ENCODE data around the gene MTX1.
"Not testable (repeated sequence)": the region's sequence is repeated elsewhere in the genome, so short reads cannot be mapped to it uniquely, and the experiment has no call there.

MTX1 gene

DNA sequence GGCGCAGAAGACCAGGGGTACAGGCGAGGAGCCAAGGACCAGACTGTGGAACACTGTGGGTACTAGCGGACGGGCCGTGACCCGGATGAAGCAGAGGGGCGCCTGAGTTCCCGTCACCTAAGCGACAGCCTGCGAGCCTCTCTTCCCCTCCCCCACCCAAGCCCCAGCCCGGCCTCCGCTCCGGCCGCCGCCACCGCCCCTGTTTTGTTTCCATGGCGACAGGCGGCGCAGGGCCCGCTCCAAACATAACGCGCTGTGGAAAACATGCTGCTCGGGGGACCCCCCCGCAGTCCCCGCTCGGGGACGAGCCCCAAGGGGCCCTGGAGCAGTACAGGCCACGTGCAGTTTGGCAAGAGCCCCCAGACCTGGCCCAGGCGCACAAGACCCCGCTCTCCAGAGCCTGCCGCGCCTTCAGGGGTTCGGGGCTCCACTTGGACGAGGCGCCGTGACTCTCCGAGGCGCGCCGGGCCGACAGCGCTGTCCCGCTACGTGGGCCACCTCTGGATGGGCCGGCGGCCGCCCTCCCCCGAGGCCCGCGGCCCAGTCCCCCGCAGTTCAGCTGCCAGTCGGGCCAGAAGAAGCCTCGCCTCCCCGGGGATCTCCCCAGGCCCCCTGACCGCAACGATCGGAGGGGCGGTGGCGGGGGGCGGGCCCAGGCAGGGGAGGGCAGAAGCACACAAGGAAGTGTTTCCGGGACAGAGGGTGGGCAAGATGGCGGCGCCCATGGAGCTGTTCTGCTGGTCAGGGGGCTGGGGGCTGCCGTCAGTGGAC, at the start of gene MTX1:
Gene MTX1 (plus strand): TSS at position 155 of the 771 bp plus-strand sequence. CDS start 110 bp downstream, at position 265.
- DNase-seq = peak; percentile 85

- DNase-seq = no peak
Observed at GRCh38 chr1:155158991-155159390, 49.5 kb upstream of the MTX1 start.

- no peak for DNase-seq
Observed at GRCh38 chr1:155160128-155160527, 48.4 kb upstream of the MTX1 start.

GRCh38 chr1:155162631-155163030, 45.9 kb upstream of the MTX1 start:
- DNase-seq = not testable (repeated sequence)

DNA sequence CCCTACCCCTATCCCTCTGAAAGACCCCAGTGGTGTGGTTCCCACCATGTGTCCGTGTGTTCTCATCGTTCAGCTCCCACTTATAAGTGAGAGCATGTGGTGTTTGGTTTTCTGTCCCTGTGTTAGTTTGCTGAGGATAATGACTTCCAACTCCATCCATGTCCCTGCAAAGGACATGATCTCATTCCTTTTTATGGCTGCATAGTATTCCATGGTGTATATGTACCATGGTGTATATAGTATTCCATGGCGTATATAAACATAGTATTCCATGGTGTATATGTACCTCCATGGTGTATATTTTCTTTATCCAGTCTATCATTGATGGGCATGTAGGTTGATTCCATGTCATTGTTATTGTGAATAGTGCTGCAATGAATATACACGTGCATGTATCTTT, 44.7 kb upstream of the MTX1 start:
- not testable (repeated sequence) for DNase-seq

DNA sequence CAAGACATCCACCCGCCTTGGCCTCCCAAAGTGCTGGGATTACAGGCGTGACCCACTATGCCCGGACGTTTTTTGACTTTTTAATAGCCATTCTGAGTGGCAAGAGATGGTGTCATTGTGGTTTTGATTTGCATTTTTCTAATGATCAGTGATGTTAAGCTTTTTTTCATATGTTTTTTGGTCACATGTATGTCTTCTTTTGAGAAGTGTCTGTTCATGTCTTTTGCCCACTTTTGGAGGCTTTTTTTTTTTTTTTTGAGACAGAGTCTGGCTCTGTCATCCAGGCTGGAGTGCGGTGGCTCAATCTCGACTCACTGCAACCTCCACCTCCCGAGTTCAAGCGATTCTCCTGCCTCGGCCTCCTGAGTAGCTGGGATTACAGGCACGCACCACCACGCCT, 43.9 kb upstream of the MTX1 start:
- DNase-seq = not testable (repeated sequence)

DNA sequence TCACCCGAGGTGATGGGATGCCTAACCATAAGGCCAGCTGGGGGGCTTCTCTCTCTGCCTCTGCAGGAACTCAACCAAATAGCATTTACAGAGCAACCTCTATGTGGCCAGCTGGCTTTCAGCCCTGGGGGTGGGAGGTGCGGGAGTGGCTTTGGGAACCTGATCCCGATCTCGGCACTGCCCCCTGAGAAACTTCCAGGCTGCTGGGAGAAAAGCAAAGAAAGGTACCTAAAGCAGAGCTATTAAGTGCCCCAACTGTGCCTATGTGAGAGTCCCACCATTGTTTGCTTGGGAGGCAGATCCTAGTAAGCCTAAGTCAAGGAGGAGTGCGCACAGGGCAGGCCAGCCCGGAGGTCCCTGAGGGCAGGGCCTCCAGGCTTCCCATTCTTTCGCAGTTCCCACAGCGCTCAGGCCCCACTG, 42.4 kb upstream of the MTX1 start:
- DNase-seq = no peak

- peak; percentile 40 for DNase-seq
Observed at GRCh38 chr1:155166471-155167165, 41.9 kb upstream of the MTX1 start.

DNA sequence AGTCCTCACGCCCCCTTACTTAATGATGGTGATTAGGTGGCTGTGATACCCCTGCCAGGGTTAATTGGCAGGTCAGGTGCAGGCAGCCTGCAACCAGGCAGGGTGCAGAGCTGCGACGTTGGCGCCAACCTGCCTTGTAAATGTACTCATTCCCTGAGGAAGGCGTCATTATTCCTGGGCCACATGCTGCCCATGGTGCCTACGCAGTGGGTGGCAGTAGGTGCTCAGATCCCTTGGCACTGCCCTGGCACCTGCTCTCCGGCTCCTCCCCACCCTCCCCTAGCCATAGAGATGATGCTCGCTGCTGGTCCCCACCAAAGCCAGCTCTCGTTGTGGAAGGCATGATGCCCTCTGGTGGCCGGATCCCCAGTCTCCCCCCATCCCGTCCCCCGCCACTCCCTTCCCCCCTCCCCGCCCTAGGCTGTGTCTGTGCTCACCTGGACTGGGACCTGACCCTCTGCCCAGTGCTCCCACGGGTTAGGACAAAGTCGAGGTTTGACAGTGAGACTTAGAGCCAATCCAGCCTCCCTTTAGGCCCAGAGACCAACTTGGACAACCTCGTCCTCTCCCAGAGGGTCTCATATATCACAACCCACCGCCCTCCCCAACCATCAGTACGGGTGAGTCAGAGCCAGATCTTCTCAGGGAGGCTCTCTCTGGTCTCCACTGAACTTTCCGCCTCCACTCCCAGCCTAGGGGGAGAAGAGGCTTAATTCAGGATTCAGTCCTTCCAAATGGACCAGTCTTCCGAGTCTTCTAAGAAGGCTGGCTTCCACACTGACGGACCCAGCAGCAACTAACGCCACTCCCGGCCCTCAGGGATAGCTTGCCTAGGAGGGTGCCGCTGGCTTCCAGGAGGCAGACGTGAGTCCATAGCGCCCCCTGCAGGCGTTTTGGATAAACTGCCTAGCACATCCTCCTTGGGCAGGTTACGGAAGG, 41.1 kb upstream of the MTX1 start:
- DNase-seq = peak; percentile 86

GRCh38 chr1:155168105-155168445, 40.4 kb upstream of the MTX1 start:
- not testable (repeated sequence) for DNase-seq

- no peak for DNase-seq
Observed at GRCh38 chr1:155168456-155169210, 39.9 kb upstream of the MTX1 start.

DNA sequence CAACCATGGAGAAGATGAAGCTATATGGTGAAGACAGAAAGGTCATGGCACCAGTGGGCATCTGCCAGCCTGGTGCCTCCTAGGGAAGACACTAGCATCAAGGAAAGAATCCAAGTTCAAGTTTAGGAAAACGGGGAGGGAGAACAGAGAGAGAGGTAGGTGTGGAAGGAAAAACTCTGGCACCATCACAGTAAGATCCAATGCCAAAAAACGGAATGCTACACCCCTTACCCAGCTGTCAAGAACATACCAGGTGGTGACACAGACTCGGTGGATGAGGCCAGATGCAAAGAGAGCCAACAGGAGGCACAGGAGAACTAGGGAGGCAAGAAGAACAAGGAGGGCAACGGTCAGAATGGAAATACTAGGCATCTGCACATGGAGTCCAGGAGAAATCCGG, 39.0 kb upstream of the MTX1 start:
- DNase-seq = no peak

DNA sequence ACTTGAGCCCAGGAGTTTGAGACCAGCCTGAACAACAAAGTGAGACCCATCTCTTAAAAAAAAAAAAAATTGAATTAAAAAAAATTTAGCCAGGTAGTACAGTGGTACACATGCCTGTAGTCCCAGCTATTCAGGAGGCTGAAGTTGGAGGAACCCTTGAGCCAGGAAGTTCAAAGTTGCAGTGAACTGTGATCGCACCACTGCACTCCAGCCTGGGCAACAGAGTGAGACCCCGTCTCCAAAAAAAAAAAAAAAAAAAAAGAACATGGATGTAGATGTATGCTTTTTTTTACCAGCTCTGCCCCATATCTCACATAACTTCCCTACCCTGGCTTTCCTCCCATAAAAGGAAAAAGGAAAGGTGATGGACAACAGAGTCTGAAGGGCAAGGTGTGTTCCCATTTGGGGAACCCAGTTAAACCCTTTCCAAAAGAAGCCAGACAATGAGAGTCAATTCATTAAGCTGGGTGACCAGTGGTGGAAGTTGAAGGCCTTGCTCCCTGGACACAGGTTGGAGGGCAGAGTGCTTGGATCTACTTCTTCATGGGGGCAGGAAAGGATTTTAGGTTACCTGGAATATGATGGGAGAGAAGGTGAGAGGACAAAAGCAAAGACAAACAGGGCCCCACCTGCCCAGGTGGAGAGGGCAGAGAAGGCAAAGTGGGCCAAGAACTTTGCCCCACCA, 38.3 kb upstream of the MTX1 start:
- DNase-seq = no peak

- DNase-seq = no peak
Observed at GRCh38 chr1:155170806-155171205, 37.7 kb upstream of the MTX1 start.

GRCh38 chr1:155171836-155172731, 36.4 kb upstream of the MTX1 start:
- no peak for DNase-seq

DNA sequence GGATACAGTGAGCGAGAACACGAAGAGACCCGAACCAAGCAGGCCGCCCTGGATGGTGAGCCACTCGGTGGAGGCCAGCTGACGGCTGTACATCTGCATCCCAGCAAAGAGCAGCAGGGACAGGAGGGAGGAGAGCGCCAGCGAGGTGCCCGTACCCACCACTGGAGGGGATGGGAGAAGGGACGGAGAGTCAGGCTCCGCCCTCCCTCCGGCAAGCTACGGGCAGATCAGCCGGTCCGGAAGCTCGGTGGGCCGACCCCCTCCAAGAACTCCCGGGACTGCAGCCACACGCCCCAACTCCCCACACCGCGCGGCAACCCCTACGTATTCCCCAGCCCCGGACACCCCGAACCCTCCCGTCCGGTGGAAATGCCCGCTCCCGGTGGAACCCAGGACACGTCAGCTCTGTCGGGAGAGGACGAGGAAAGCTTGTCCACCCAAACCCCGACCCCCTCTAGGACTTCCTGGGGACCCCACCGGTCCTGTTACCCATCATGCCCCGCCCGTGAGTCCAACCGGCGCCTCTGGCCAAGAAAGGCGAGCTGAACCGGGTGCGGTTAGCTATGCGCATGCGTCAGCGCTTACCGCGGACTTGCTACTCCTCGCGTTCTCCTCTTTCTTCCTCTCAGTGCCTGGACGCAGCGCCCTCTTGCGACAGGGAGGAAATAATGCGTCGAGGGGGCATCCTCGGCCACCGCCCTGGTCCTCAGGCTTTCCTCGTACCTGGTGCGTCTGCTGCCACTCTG, 35.6 kb upstream of the MTX1 start, which contains the start of gene KRTCAP2:
Gene KRTCAP2 (minus strand): TSS at position 573 of the 746 bp plus-strand sequence. CDS start 80 bp downstream, at position 493.
- DNase-seq = peak; percentile 97

- peak; percentile 77 for DNase-seq
Observed at GRCh38 chr1:155173478-155174323, 34.8 kb upstream of the MTX1 start, which contains the start of gene TRIM46. Gene TRIM46, plus strand, starts transcription at chr1:155173849. Its CDS starts 118 bp downstream, at chr1:155173967.

Measured in NCI-H2227 treated with DMSO at 0.1 percent for 48 hours (cell line).